ENCODE measurements around the gene SMYD1. TPM values are rescaled to one million over a fixed set of nuclear protein-coding genes. Genes with fewer than 3 reads are reported as not detected.

SMYD1 gene
- total RNA-seq, 3 donors from 2014 or later (not counting 1 experiment from before 2014, with no cell fraction given) = not detected

- 87% methylated on average over 11 of the region's 11 CpGs for WGBS (ENCODE audit: insufficient coverage)
- Histone ChIP-seq H3K27ac (ENCODE audit: low read length) (no peak overlapping the region), H3K4me1 (ENCODE audit: control insufficient read depth, insufficient read depth, low read length) (no peaks in the 10 kb centered on the region), H3K4me3 (ENCODE audit: low read length) (no peak overlapping the region), H3K9me3 (ENCODE audit: control insufficient read depth, insufficient read depth, low read length) (no peaks in the 10 kb centered on the region), H3K36me3 (ENCODE audit: control insufficient read depth, insufficient read depth, low read length) (no peaks in the 10 kb centered on the region), H3K27me3 (ENCODE audit: control insufficient read depth, insufficient read depth, low read length) (peaks cover 3% of the 10 kb centered on the region)
- H3K27ac Mint-ChIP-seq = no peak overlapping the region
- no peak for TF ChIP-seq CTCF (IDR thresholded peaks at IDR 0.05)
- H3K4me1 Mint-ChIP-seq = no peaks in the 10 kb centered on the region
- H3K9me3 Mint-ChIP-seq = no peaks in the 10 kb centered on the region
- H3K36me3 Mint-ChIP-seq = no peaks in the 10 kb centered on the region
- intact Hi-C loops (cut with micrococcal nuclease) = no loop called here
- DNase-seq (no peak), ATAC-seq (no peak)
- no peak overlapping the region for H3K4me3 Mint-ChIP-seq
- peaks cover 17 to 30% of the 10 kb centered on the region in 2 donors for H3K27me3 Mint-ChIP-seq (ENCODE audit: low read depth in 2 of 2)
Observed at GRCh38 chr2:88125924-88126771, 58.5 kb downstream of the SMYD1 start.

- no peak overlapping the region for H3K4me3 Mint-ChIP-seq
- no peaks in the 10 kb centered on the region for H3K36me3 Mint-ChIP-seq
- 100% methylated on average over 3 of the region's 3 CpGs for WGBS (ENCODE audit: insufficient coverage)
- no peak overlapping the region for H3K27ac ChIP-seq (ENCODE audit: low read length)
- H3K27ac Mint-ChIP-seq = no peak overlapping the region
- ATAC-seq = no peak
- H3K4me3 ChIP-seq (ENCODE audit: low read length) = no peak overlapping the region
- H3K4me1 Mint-ChIP-seq = no peaks in the 10 kb centered on the region
- intact Hi-C loops (cut with micrococcal nuclease) = no loop called here
- peaks cover 3% of the 10 kb centered on the region for H3K27me3 ChIP-seq (ENCODE audit: control insufficient read depth, insufficient read depth, low read length)
- no peaks in the 10 kb centered on the region for H3K9me3 Mint-ChIP-seq
- H3K9me3 ChIP-seq (ENCODE audit: control insufficient read depth, insufficient read depth, low read length) = no peaks in the 10 kb centered on the region
- H3K4me1 ChIP-seq (ENCODE audit: control insufficient read depth, insufficient read depth, low read length) = no peaks in the 10 kb centered on the region
- no peak for TF ChIP-seq CTCF (IDR thresholded peaks at IDR 0.05)
- peaks cover 13 to 22% of the 10 kb centered on the region in 2 donors for H3K27me3 Mint-ChIP-seq (ENCODE audit: low read depth in 2 of 2)
- H3K36me3 ChIP-seq (ENCODE audit: control insufficient read depth, insufficient read depth, low read length) = no peaks in the 10 kb centered on the region
- DNase-seq = no peak
Observed at GRCh38 chr2:88126772-88127637, 59.4 kb downstream of the SMYD1 start.

- Histone ChIP-seq H3K9me3 (ENCODE audit: control insufficient read depth, insufficient read depth, low read length) (no peaks in the 10 kb centered on the region), H3K36me3 (ENCODE audit: control insufficient read depth, insufficient read depth, low read length) (no peaks in the 10 kb centered on the region), H3K27me3 (ENCODE audit: control insufficient read depth, insufficient read depth, low read length) (peaks cover 1% of the 10 kb centered on the region), H3K27ac (ENCODE audit: low read length) (no peak overlapping the region), H3K4me1 (ENCODE audit: control insufficient read depth, insufficient read depth, low read length) (no peaks in the 10 kb centered on the region), H3K4me3 (ENCODE audit: low read length) (no peak overlapping the region)
- H3K4me1 Mint-ChIP-seq = no peaks in the 10 kb centered on the region
- peaks cover 12 to 22% of the 10 kb centered on the region in 2 donors for H3K27me3 Mint-ChIP-seq (ENCODE audit: low read depth in 2 of 2)
- no peak overlapping the region for H3K27ac Mint-ChIP-seq
- H3K4me3 Mint-ChIP-seq = no peak overlapping the region
- no peaks in the 10 kb centered on the region for H3K36me3 Mint-ChIP-seq
- intact Hi-C loops (cut with micrococcal nuclease) = no loop called here
- H3K9me3 Mint-ChIP-seq = no peaks in the 10 kb centered on the region
- no peak for DNase-seq
- 55% methylated on average over 1 of the region's 1 CpG for WGBS (ENCODE audit: insufficient coverage)
- TF ChIP-seq CTCF (IDR thresholded peaks at IDR 0.05) = no peak
- ATAC-seq = no peak
Observed at GRCh38 chr2:88127638-88127887, 59.9 kb downstream of the SMYD1 start.

Measured in natural killer cell (primary cell).